Measurements from ENCODE around the gene INPP5A.

INPP5A gene

GRCh38 chr10:132721725-132722124 is 184.1 kb downstream of the INPP5A start:
- DNase-seq (ENCODE audit: low read depth, low spot score) = no peak

GRCh38 chr10:132722394-132723329 is 185.1 kb downstream of the INPP5A start:
- no peak for DNase-seq (ENCODE audit: low read depth, low spot score)

GRCh38 chr10:132723330-132723970 is 185.9 kb downstream of the INPP5A start:
- DNase-seq (ENCODE audit: low read depth, low spot score) = no peak

- DNase-seq (ENCODE audit: low read depth, low spot score) = no peak
Measured at GRCh38 chr10:132724446-132724845, 186.9 kb downstream of the INPP5A start.

- DNase-seq (ENCODE audit: low read depth, low spot score) = no peak
Measured at GRCh38 chr10:132725202-132725601, 187.6 kb downstream of the INPP5A start.

- no peak for DNase-seq (ENCODE audit: low read depth, low spot score)
Measured at GRCh38 chr10:132726194-132726593, 188.6 kb downstream of the INPP5A start.

GRCh38 chr10:132726951-132727350 is 189.4 kb downstream of the INPP5A start:
- DNase-seq (ENCODE audit: low read depth, low spot score) = no peak

GRCh38 chr10:132727411-132727810 is 189.8 kb downstream of the INPP5A start:
- no peak for DNase-seq (ENCODE audit: low read depth, low spot score)

GRCh38 chr10:132728321-132728720 is 190.7 kb downstream of the INPP5A start:
- DNase-seq (ENCODE audit: low read depth, low spot score) = no peak

GRCh38 chr10:132728741-132729140 is 191.2 kb downstream of the INPP5A start:
- no peak for DNase-seq (ENCODE audit: low read depth, low spot score)

- DNase-seq (ENCODE audit: low read depth, low spot score) = no peak
Measured at GRCh38 chr10:132729810-132730572, 192.4 kb downstream of the INPP5A start.

GRCh38 chr10:132730573-132730953 is 193.0 kb downstream of the INPP5A start:
- DNase-seq (ENCODE audit: low read depth, low spot score) = no peak

- DNase-seq (ENCODE audit: low read depth, low spot score) = no peak
Measured at GRCh38 chr10:132732518-132732917, 194.9 kb downstream of the INPP5A start.

- no peak for DNase-seq (ENCODE audit: low read depth, low spot score)
Measured at GRCh38 chr10:132733926-132734325, 196.3 kb downstream of the INPP5A start.

GRCh38 chr10:132735341-132735775 is 197.8 kb downstream of the INPP5A start:
- DNase-seq (ENCODE audit: low read depth, low spot score) = no peak

GRCh38 chr10:132735923-132736391 is 198.4 kb downstream of the INPP5A start:
- no peak for DNase-seq (ENCODE audit: low read depth, low spot score)

- no peak for DNase-seq (ENCODE audit: low read depth, low spot score)
Measured at GRCh38 chr10:132737390-132738048, 199.9 kb downstream of the INPP5A start.

- DNase-seq (ENCODE audit: low read depth, low spot score) = no peak
Measured at GRCh38 chr10:132738454-132739224, 201.1 kb downstream of the INPP5A start.

GRCh38 chr10:132739225-132739613 is 201.6 kb downstream of the INPP5A start:
- DNase-seq (ENCODE audit: low read depth, low spot score) = no peak

GRCh38 chr10:132740588-132740987 is 203.0 kb downstream of the INPP5A start:
- no peak for DNase-seq (ENCODE audit: low read depth, low spot score)
